CD4-positive, CD25-positive, alpha-beta regulatory T cell (primary cell): ENCODE results near the gene GALM. TPM values are rescaled to one million over a fixed set of nuclear protein-coding genes. Genes with fewer than 3 reads are reported as not detected.
A peak's percentile ranks its signal among the peaks of the same experiment; 100 is the strongest.
"Not testable (repeated sequence)": the region's sequence is repeated elsewhere in the genome, so short reads cannot be mapped to it uniquely, and the experiment has no call there.

Experiments used
- ATAC-seq, 2 donors: fragments of 150-1000 bp; cut with Tn5 transposase; one replicate each; pipeline ENCODE4 v1.10.0; 2021; ENCODE audit warnings: low read depth in 2 of 2, moderate number of reproducible peaks in 2 of 2, moderate library complexity in 1 of 2
- DNase-seq, 3 donors: peaks; one replicate each; pipeline versions ENCODE4 v3.0.0 to v3.0.0-alpha.2; 2012 to 2022; ENCODE audit warnings: mixed read lengths in 1 of 3
- H3K27ac ChIP-seq: one replicate; pipeline ENCODE4 v1.7.0; 2013; ENCODE audit warnings: mild to moderate bottlenecking, low read length; ENCODE audit not compliant: insufficient read depth, poor library complexity, severe bottlenecking
- H3K27me3 ChIP-seq: one replicate; pipeline ENCODE4 v1.7.0; 2013; ENCODE audit warnings: low read length; ENCODE audit not compliant: control insufficient read depth, insufficient read depth
- H3K36me3 ChIP-seq: one replicate; pipeline ENCODE4 v1.7.0; 2013; ENCODE audit warnings: mild to moderate bottlenecking, low read length, moderate library complexity; ENCODE audit not compliant: control insufficient read depth, insufficient read depth
- H3K4me1 ChIP-seq: 2 replicates; pipeline ENCODE4 v1.7.0; 2013; ENCODE audit warnings: mild to moderate bottlenecking, low read length; ENCODE audit not compliant: insufficient read depth, control insufficient read depth, poor library complexity, severe bottlenecking
- H3K4me3 ChIP-seq: one replicate; pipeline ENCODE4 v1.7.0; 2013; ENCODE audit warnings: low read depth, mild to moderate bottlenecking, low read length, moderate library complexity
- H3K9me3 ChIP-seq, 2 experiments: 1 replicate in 1 of 2; 2 replicates in 1 of 2; pipeline ENCODE4 v1.7.0; 2013; ENCODE audit warnings: low read length in 2 of 2, mild to moderate bottlenecking in 1 of 2, moderate library complexity in 1 of 2; ENCODE audit not compliant: control insufficient read depth in 2 of 2
- H3K27ac Mint-ChIP-seq, 3 donors: one replicate each; pipeline ENCODE4 v1.8.0; 2020 to 2022; ENCODE audit warnings: mild to moderate bottlenecking in 3 of 3, mixed read lengths in 3 of 3, moderate library complexity in 2 of 3
- H3K27me3 Mint-ChIP-seq: one replicate; pipeline ENCODE4 v1.8.0; 2022; ENCODE audit warnings: mild to moderate bottlenecking, mixed read lengths
- H3K36me3 Mint-ChIP-seq: one replicate; pipeline ENCODE4 v1.8.0; 2020; ENCODE audit warnings: mixed read lengths
- H3K4me1 Mint-ChIP-seq, 4 donors: one replicate each; pipeline ENCODE4 v1.8.0; 2020 to 2022; ENCODE audit warnings: mixed read lengths in 4 of 4, mild to moderate bottlenecking in 1 of 4
- H3K4me3 Mint-ChIP-seq, 4 donors: one replicate each; pipeline ENCODE4 v1.8.0; 2020 to 2022; ENCODE audit warnings: mild to moderate bottlenecking in 4 of 4, mixed read lengths in 4 of 4, moderate library complexity in 3 of 4
- H3K9me3 Mint-ChIP-seq, 7 donors: one replicate each; pipeline ENCODE4 v1.8.0; 2020 to 2022; ENCODE audit warnings: mixed read lengths in 7 of 7, mild to moderate bottlenecking in 3 of 7, moderate library complexity in 2 of 7
- polyA plus RNA-seq, 4 donors: library from polyadenylated mRNA; unstranded; fragments of 300-500 nt; fragmentation: Illumina TruSeq; gene quantifications; one replicate each; pipeline ENCODE4 v1.2.3, GENCODE V29; 2021
- total RNA-seq: library from RNA; stranded (reverse); gene quantifications from one replicate; pipeline ENCODE4 v1.2.3, GENCODE V29; 2022

The GALM gene
- total and polyA plus RNA-seq, 5 donors from 2014 or later: 46.8 to 75.2 (median 49.1) TPM

GRCh38 chr2:38642373-38643017, 23.4 kb upstream of the GALM start:
- not testable (repeated sequence) for ATAC-seq, H3K9me3 ChIP-seq, H3K4me3 ChIP-seq, H3K4me3 Mint-ChIP-seq, H3K36me3 ChIP-seq, H3K9me3 Mint-ChIP-seq, H3K36me3 Mint-ChIP-seq, H3K27me3 ChIP-seq, DNase-seq, H3K27ac ChIP-seq, H3K27me3 Mint-ChIP-seq
- Mint-ChIP-seq H3K27ac (peak overlapping the region; percentile 72 to 88 (median 78)), H3K4me1 (peaks cover 7 to 34% (median 21%) of the 10 kb centered on the region in 4 donors)
- H3K4me1 ChIP-seq: peaks cover 16% of the 10 kb centered on the region

GRCh38 chr2:38643021-38643671, 22.8 kb upstream of the GALM start:
- peak overlapping the region; percentile 77 for H3K4me3 ChIP-seq
- ATAC-seq (no peak), DNase-seq (no peak)
- H3K27ac ChIP-seq: peak overlapping the region; percentile 74
- Mint-ChIP-seq H3K4me3 (peak overlapping the region in 3 of 4 donors; percentile 52 to 81 (median 79)), H3K4me1 (peaks cover 12 to 41% (median 27%) of the 10 kb centered on the region in 4 donors), H3K9me3 (no peaks in the 10 kb centered on the region), H3K36me3 (peaks cover 3% of the 10 kb centered on the region), H3K27me3 (no peaks in the 10 kb centered on the region), H3K27ac (peak overlapping the region; percentile 85 to 94 (median 94))
- peaks cover 21% of the 10 kb centered on the region for H3K4me1 ChIP-seq
- H3K27me3 ChIP-seq: no peaks in the 10 kb centered on the region
- H3K9me3 ChIP-seq: no peaks in the 10 kb centered on the region
- no peaks in the 10 kb centered on the region for H3K36me3 ChIP-seq

GRCh38 chr2:38643683-38644511, 22.0 kb upstream of the GALM start:
- not testable (repeated sequence) for H3K36me3 ChIP-seq, H3K9me3 Mint-ChIP-seq, H3K27me3 ChIP-seq, H3K27me3 Mint-ChIP-seq, H3K9me3 ChIP-seq, H3K36me3 Mint-ChIP-seq
- Histone ChIP-seq H3K4me1 (peaks cover 26% of the 10 kb centered on the region), H3K27ac (peak overlapping the region; percentile 74), H3K4me3 (peak overlapping the region; percentile 77)
- Mint-ChIP-seq H3K4me3 (peak overlapping the region; percentile 43 to 81 (median 66)), H3K27ac (peak overlapping the region; percentile 85 to 94 (median 94)), H3K4me1 (peaks cover 18 to 47% (median 28%) of the 10 kb centered on the region in 4 donors)
- ATAC-seq (peak; percentile 79 to 83), DNase-seq (peak in 2 of 3 donors; percentile 41 to 79)

- no peaks in the 10 kb centered on the region for H3K27me3 Mint-ChIP-seq
These were observed 17.7 kb upstream of the GALM start for GRCh38 chr2:38648107-38648761.

GRCh38 chr2:38649176-38649728, 16.7 kb upstream of the GALM start:
- Histone ChIP-seq H3K4me1 (peaks cover 40% of the 10 kb centered on the region), H3K4me3 (no peak overlapping the region), H3K9me3 (no peaks in the 10 kb centered on the region), H3K27ac (no peak overlapping the region), H3K36me3 (no peaks in the 10 kb centered on the region), H3K27me3 (no peaks in the 10 kb centered on the region)
- no peak for ATAC-seq
- H3K4me1 Mint-ChIP-seq: peaks cover 35 to 66% (median 51%) of the 10 kb centered on the region in 4 donors
- no peak overlapping the region for H3K27ac Mint-ChIP-seq
- no peak for DNase-seq
- peaks cover 3% of the 10 kb centered on the region for H3K36me3 Mint-ChIP-seq
- H3K9me3 Mint-ChIP-seq: peaks cover 0 to 2% (median 0%) of the 10 kb centered on the region in 7 donors
- H3K27me3 Mint-ChIP-seq: no peaks in the 10 kb centered on the region
- H3K4me3 Mint-ChIP-seq: no peak overlapping the region

More at GRCh38 chr2:38648107-38648761, 17.7 kb upstream of the GALM start:
- H3K27ac ChIP-seq: no peak overlapping the region
- H3K4me3 ChIP-seq: peak overlapping the region; percentile 17
- peaks cover 3% of the 10 kb centered on the region for H3K36me3 Mint-ChIP-seq
- H3K4me3 Mint-ChIP-seq: peak overlapping the region; percentile 8 to 74 (median 16)
- ATAC-seq (no peak), DNase-seq (peak in 1 of 3 donors; percentile 49)
- H3K9me3 Mint-ChIP-seq: peaks cover 0 to 1% (median 0%) of the 10 kb centered on the region in 7 donors
- no peaks in the 10 kb centered on the region for H3K36me3 ChIP-seq
- H3K27ac Mint-ChIP-seq: peak overlapping the region; percentile 20 to 89 (median 53)
- peaks cover 40% of the 10 kb centered on the region for H3K4me1 ChIP-seq
- H3K4me1 Mint-ChIP-seq: peaks cover 29 to 64% (median 48%) of the 10 kb centered on the region in 4 donors
- H3K9me3 ChIP-seq: no peaks in the 10 kb centered on the region
- H3K27me3 ChIP-seq: no peaks in the 10 kb centered on the region

- H3K9me3 Mint-ChIP-seq: peaks cover 0 to 2% (median 0%) of the 10 kb centered on the region in 7 donors
- peaks cover 42% of the 10 kb centered on the region for H3K4me1 ChIP-seq
- peaks cover 37 to 67% (median 53%) of the 10 kb centered on the region in 4 donors for H3K4me1 Mint-ChIP-seq
- no peaks in the 10 kb centered on the region for H3K9me3 ChIP-seq
- ATAC-seq (no peak), DNase-seq (no peak)
- no peak overlapping the region for H3K4me3 ChIP-seq
- peak overlapping the region in 1 of 4 donors; percentile 53 for H3K4me3 Mint-ChIP-seq
- H3K27ac ChIP-seq: no peak overlapping the region
- peak overlapping the region in 2 of 3 donors; percentile 19 to 80 for H3K27ac Mint-ChIP-seq
- no peaks in the 10 kb centered on the region for H3K27me3 Mint-ChIP-seq
- peaks cover 3% of the 10 kb centered on the region for H3K36me3 Mint-ChIP-seq
- no peaks in the 10 kb centered on the region for H3K27me3 ChIP-seq
- H3K36me3 ChIP-seq: no peaks in the 10 kb centered on the region
These were observed 15.9 kb upstream of the GALM start for GRCh38 chr2:38650012-38650411.

GRCh38 chr2:38650717-38651116, 15.2 kb upstream of the GALM start:
- Histone ChIP-seq H3K9me3 (no peaks in the 10 kb centered on the region), H3K4me3 (no peak overlapping the region), H3K27ac (no peak overlapping the region), H3K4me1 (peaks cover 43% of the 10 kb centered on the region), H3K36me3 (no peaks in the 10 kb centered on the region), H3K27me3 (no peaks in the 10 kb centered on the region)
- DNase-seq (no peak), ATAC-seq (no peak)
- H3K27ac Mint-ChIP-seq: peak overlapping the region in 2 of 3 donors; percentile 19 to 42
- peaks cover 41 to 68% (median 55%) of the 10 kb centered on the region in 4 donors for H3K4me1 Mint-ChIP-seq
- no peaks in the 10 kb centered on the region for H3K27me3 Mint-ChIP-seq
- H3K9me3 Mint-ChIP-seq: peaks cover 0 to 2% (median 0%) of the 10 kb centered on the region in 7 donors
- peak overlapping the region in 1 of 4 donors; percentile 53 for H3K4me3 Mint-ChIP-seq
- peaks cover 3% of the 10 kb centered on the region for H3K36me3 Mint-ChIP-seq
